C4-2B (cell line): ENCODE results near the gene RIMS4.

Experiments
- H3K27ac ChIP-seq: fragments of 450-650 bp; 2 replicates; pipeline ENCODE4 v1.5.1; 2017
- CTCF ChIP-seq: fragments of 450-650 bp; conservative IDR thresholded peaks from 2 replicates; pipeline ENCODE4 v1.5.1; 2017; ENCODE audit warnings: mild to moderate bottlenecking
- ZFX ChIP-seq: fragments of 450-650 bp; IDR thresholded peaks from 2 replicates; pipeline ENCODE4 v1.6.1; 2017

The RIMS4 gene

GRCh38 chr20:44723391-44723790 lies 87.0 kb downstream of the RIMS4 start:
- no peak overlapping the region for H3K27ac ChIP-seq
- TF ChIP-seq CTCF (no peak), ZFX (no peak)

GRCh38 chr20:44722990-44723389 lies 87.4 kb downstream of the RIMS4 start:
- TF ChIP-seq ZFX (no peak), CTCF (no peak)
- no peak overlapping the region for H3K27ac ChIP-seq

- no peak overlapping the region for H3K27ac ChIP-seq
- TF ChIP-seq ZFX = no peak
- no peak for TF ChIP-seq CTCF
These were observed 88.6 kb downstream of the RIMS4 start for GRCh38 chr20:44721785-44722054.

GRCh38 chr20:44720997-44721784 lies 89.2 kb downstream of the RIMS4 start:
- no peak for TF ChIP-seq ZFX
- no peak for TF ChIP-seq CTCF
- no peak overlapping the region for H3K27ac ChIP-seq

GRCh38 chr20:44720621-44720996 lies 89.7 kb downstream of the RIMS4 start:
- no peak for TF ChIP-seq CTCF
- no peak for TF ChIP-seq ZFX
- no peak overlapping the region for H3K27ac ChIP-seq

GRCh38 chr20:44719841-44720240 lies 90.5 kb downstream of the RIMS4 start:
- TF ChIP-seq CTCF (no peak), ZFX (no peak)
- H3K27ac ChIP-seq = no peak overlapping the region

GRCh38 chr20:44717986-44718385 lies 92.4 kb downstream of the RIMS4 start:
- H3K27ac ChIP-seq = no peak overlapping the region
- TF ChIP-seq CTCF (no peak; the same call in 1 of the 2 replicates), ZFX (no peak)
